OCI-LY3 (cell line): ENCODE measurements around the gene FBXW7.

Experiments used
- EZH2phosphoT487 ChIP-seq: fragments of 200-600 bp; shearing (Covaris generic); IDR thresholded peaks from 2 replicates; pipeline ENCODE4 v1.6.1; 2018; ENCODE audit warnings: antibody characterized with exemption, mixed run types, low read depth
- TF ChIP-seq, protein P1 (sequence below): fragments of 200-600, 300-600 bp; sonication (generic); IDR thresholded peaks from 2 replicates; pipeline ENCODE4 v1.5.1; 2014; ENCODE audit warnings: antibody characterized with exemption, low read length, low read depth

DNA sequence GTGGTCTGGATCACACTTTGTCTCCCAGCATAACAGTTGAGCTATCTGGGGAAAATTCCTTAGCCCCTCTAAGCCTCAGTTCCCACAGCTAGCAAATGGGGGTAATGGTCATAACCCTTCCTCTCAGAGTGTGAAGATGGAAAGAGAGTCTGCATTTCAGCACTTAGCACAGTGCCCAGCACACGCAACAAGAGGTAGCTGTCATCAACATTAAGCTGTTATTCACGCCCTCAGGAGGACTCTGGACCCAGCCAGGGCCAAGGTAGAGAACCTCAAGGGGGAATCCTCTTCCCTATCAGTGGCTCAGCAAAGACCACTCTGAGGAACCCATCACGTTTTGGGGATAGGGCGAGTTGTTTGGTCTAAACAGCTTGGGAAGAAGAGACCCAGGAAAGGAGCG is 258.6 kb downstream of the FBXW7 start:
- TF ChIP-seq, protein P1, sequence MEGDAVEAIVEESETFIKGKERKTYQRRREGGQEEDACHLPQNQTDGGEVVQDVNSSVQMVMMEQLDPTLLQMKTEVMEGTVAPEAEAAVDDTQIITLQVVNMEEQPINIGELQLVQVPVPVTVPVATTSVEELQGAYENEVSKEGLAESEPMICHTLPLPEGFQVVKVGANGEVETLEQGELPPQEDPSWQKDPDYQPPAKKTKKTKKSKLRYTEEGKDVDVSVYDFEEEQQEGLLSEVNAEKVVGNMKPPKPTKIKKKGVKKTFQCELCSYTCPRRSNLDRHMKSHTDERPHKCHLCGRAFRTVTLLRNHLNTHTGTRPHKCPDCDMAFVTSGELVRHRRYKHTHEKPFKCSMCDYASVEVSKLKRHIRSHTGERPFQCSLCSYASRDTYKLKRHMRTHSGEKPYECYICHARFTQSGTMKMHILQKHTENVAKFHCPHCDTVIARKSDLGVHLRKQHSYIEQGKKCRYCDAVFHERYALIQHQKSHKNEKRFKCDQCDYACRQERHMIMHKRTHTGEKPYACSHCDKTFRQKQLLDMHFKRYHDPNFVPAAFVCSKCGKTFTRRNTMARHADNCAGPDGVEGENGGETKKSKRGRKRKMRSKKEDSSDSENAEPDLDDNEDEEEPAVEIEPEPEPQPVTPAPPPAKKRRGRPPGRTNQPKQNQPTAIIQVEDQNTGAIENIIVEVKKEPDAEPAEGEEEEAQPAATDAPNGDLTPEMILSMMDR: no peak
- TF ChIP-seq EZH2phosphoT487: no peak
